Measurements from ENCODE around the gene SOWAHC. TPM values are rescaled to one million over a fixed set of nuclear protein-coding genes. Genes with fewer than 3 reads are reported as not detected.
"Not testable (repeated sequence)": the region's sequence is repeated elsewhere in the genome, so short reads cannot be mapped to it uniquely, and the experiment has no call there.

Gene SOWAHC
- total RNA-seq, 1 donor from 2014 or later, result 15.5 TPM

GRCh38 chr2:109636317-109636716, 22.2 kb downstream of the SOWAHC start:
- no peak for TF ChIP-seq CTCF (conservative IDR thresholded peaks at IDR 0.05)
- Mint-ChIP-seq H3K27ac (peak overlapping the region; percentile 37), H3K9me3 (no peaks in the 10 kb centered on the region), H3K4me1 (ENCODE audit: unreplicated experiment) (peaks cover 11% of the 10 kb centered on the region), H3K4me3 (no peak overlapping the region), H3K27me3 (no peaks in the 10 kb centered on the region), H3K36me3 (no peaks in the 10 kb centered on the region)
- no peak for DNase-seq (ENCODE audit: extremely low spot score, unreplicated experiment)

- no peak for DNase-seq (ENCODE audit: extremely low spot score, unreplicated experiment)
- TF ChIP-seq CTCF (conservative IDR thresholded peaks at IDR 0.05), result no peak
- Mint-ChIP-seq H3K36me3 (no peaks in the 10 kb centered on the region), H3K27me3 (no peaks in the 10 kb centered on the region), H3K27ac (no peak overlapping the region), H3K4me3 (no peak overlapping the region), H3K9me3 (no peaks in the 10 kb centered on the region), H3K4me1 (ENCODE audit: unreplicated experiment) (peaks cover 11% of the 10 kb centered on the region)
Observed at GRCh38 chr2:109637749-109638570, 23.8 kb downstream of the SOWAHC start.

- Mint-ChIP-seq H3K27me3 (no peaks in the 10 kb centered on the region), H3K4me1 (ENCODE audit: unreplicated experiment) (peaks cover 13% of the 10 kb centered on the region), H3K36me3 (no peaks in the 10 kb centered on the region), H3K4me3 (no peak overlapping the region), H3K9me3 (no peaks in the 10 kb centered on the region), H3K27ac (no peak overlapping the region)
- DNase-seq (ENCODE audit: extremely low spot score, unreplicated experiment), result no peak
- TF ChIP-seq CTCF (conservative IDR thresholded peaks at IDR 0.05), result no peak
Observed at GRCh38 chr2:109638795-109639194, 24.6 kb downstream of the SOWAHC start.

- H3K36me3 Mint-ChIP-seq; H3K4me3 Mint-ChIP-seq; H3K27me3 Mint-ChIP-seq; H3K9me3 Mint-ChIP-seq; DNase-seq (ENCODE audit: extremely low spot score, unreplicated experiment); H3K27ac Mint-ChIP-seq: not testable (repeated sequence)
- H3K4me1 Mint-ChIP-seq (ENCODE audit: unreplicated experiment), result peaks cover 24% of the 10 kb centered on the region
Observed at GRCh38 chr2:109640000-109640399, 25.8 kb downstream of the SOWAHC start.

- no peak for DNase-seq (ENCODE audit: extremely low spot score, unreplicated experiment)
Observed at GRCh38 chr2:109644571-109645275, 30.6 kb downstream of the SOWAHC start.

More at GRCh38 chr2:109644571-109645275, 30.6 kb downstream of the SOWAHC start:
- Mint-ChIP-seq H3K4me1 (ENCODE audit: unreplicated experiment) (peaks cover 29% of the 10 kb centered on the region), H3K9me3 (no peaks in the 10 kb centered on the region), H3K27ac (peak overlapping the region; percentile 94), H3K4me3 (peak overlapping the region; percentile 70), H3K36me3 (no peaks in the 10 kb centered on the region), H3K27me3 (no peaks in the 10 kb centered on the region)
- TF ChIP-seq CTCF (conservative IDR thresholded peaks at IDR 0.05), result no peak

Measured in type B pancreatic cell (in vitro differentiated cells).